ENCODE data around the gene UGT1A9. TPM values are rescaled to one million over a fixed set of nuclear protein-coding genes. Genes with fewer than 3 reads are reported as not detected.

The UGT1A9 gene
- total RNA-seq, 4 donors from 2014 or later = not detected

- H3K4me1 ChIP-seq = no peaks in the 10 kb centered on the region
- no peak overlapping the region for H3K27ac ChIP-seq
- DNase-seq (ENCODE audit: low spot score in 2 of 2) = peak; percentile 24 to 38
- H3K9me3 ChIP-seq = no peaks in the 10 kb centered on the region
- H3K27me3 ChIP-seq = no peaks in the 10 kb centered on the region
- WGBS = 80% methylated on average over 4 of the region's 4 CpGs
- H3K4me3 ChIP-seq = no peak overlapping the region
- H3K36me3 ChIP-seq = no peaks in the 10 kb centered on the region
- TF ChIP-seq CTCF (IDR thresholded peaks at IDR 0.05) (no peak), POLR2AphosphoS5 (IDR thresholded peaks at IDR 0.05) (no peak), POLR2A (IDR thresholded peaks at IDR 0.05) (no peak), EP300 (IDR thresholded peaks at IDR 0.05) (no peak)
Observed at GRCh38 chr2:233816771-233817170, 145.1 kb downstream of the UGT1A9 start.

- Histone ChIP-seq H3K27ac (no peak overlapping the region), H3K4me1 (no peaks in the 10 kb centered on the region), H3K36me3 (no peaks in the 10 kb centered on the region), H3K9me3 (no peaks in the 10 kb centered on the region), H3K27me3 (no peaks in the 10 kb centered on the region), H3K4me3 (no peak overlapping the region)
- TF ChIP-seq POLR2A (IDR thresholded peaks at IDR 0.05) (no peak), POLR2AphosphoS5 (IDR thresholded peaks at IDR 0.05) (no peak), EP300 (IDR thresholded peaks at IDR 0.05) (no peak), CTCF (IDR thresholded peaks at IDR 0.05) (no peak)
- peak; percentile 42 to 56 for DNase-seq (ENCODE audit: low spot score in 2 of 2)
- WGBS = 100% methylated on average over 3 of the region's 3 CpGs
Observed at GRCh38 chr2:233817361-233817911, 145.7 kb downstream of the UGT1A9 start.

GRCh38 chr2:233817995-233818638 is 146.4 kb downstream of the UGT1A9 start:
- DNase-seq (ENCODE audit: low spot score in 2 of 2) = peak; percentile 35 to 72
- H3K36me3 ChIP-seq = no peaks in the 10 kb centered on the region
- TF ChIP-seq CTCF (IDR thresholded peaks at IDR 0.05) (no peak), POLR2A (IDR thresholded peaks at IDR 0.05) (no peak), EP300 (IDR thresholded peaks at IDR 0.05) (no peak), POLR2AphosphoS5 (IDR thresholded peaks at IDR 0.05) (no peak)
- WGBS = 97% methylated on average over 9 of the region's 11 CpGs
- no peaks in the 10 kb centered on the region for H3K9me3 ChIP-seq
- H3K4me1 ChIP-seq = no peaks in the 10 kb centered on the region
- H3K27ac ChIP-seq = no peak overlapping the region
- H3K4me3 ChIP-seq = no peak overlapping the region
- H3K27me3 ChIP-seq = no peaks in the 10 kb centered on the region

- Histone ChIP-seq H3K27ac (no peak overlapping the region), H3K4me1 (no peaks in the 10 kb centered on the region), H3K4me3 (no peak overlapping the region), H3K36me3 (no peaks in the 10 kb centered on the region), H3K9me3 (no peaks in the 10 kb centered on the region), H3K27me3 (no peaks in the 10 kb centered on the region)
- TF ChIP-seq POLR2AphosphoS5 (IDR thresholded peaks at IDR 0.05) = no peak
- no peak for TF ChIP-seq POLR2A (IDR thresholded peaks at IDR 0.05)
- TF ChIP-seq CTCF (IDR thresholded peaks at IDR 0.05) = no peak
- TF ChIP-seq EP300 (IDR thresholded peaks at IDR 0.05) = no peak
- WGBS = 83% methylated on average over 15 of the region's 17 CpGs
- DNase-seq (ENCODE audit: low spot score in 2 of 2) = peak; percentile 47 to 61
Observed at GRCh38 chr2:233818639-233819621, 147.2 kb downstream of the UGT1A9 start.
